Esophagus squamous epithelium (tissue), 4 donors: ENCODE data around the gene CDK10.

ENCODE experiments used
- POLR2A ChIP-seq, 4 donors: fragments of 450-650 bp; IDR thresholded peaks; one replicate each; pipeline ENCODE4 v1.6.1; 2017; ENCODE audit warnings: antibody characterized with exemption in 4 of 4, mild to moderate bottlenecking in 4 of 4, moderate library complexity in 3 of 4
- TF ChIP-seq, protein P1 (sequence below), 6 experiments: fragments of 450-650 bp in 4 of 6; fragments of 200-600 bp in 2 of 6; sonication (generic) in 2 of 6; IDR thresholded peaks; one replicate each; pipeline ENCODE4 v1.5.1; 2016 to 2019; ENCODE audit warnings: antibody characterized with exemption in 6 of 6, mild to moderate bottlenecking in 4 of 6, moderate library complexity in 4 of 6

DNA sequence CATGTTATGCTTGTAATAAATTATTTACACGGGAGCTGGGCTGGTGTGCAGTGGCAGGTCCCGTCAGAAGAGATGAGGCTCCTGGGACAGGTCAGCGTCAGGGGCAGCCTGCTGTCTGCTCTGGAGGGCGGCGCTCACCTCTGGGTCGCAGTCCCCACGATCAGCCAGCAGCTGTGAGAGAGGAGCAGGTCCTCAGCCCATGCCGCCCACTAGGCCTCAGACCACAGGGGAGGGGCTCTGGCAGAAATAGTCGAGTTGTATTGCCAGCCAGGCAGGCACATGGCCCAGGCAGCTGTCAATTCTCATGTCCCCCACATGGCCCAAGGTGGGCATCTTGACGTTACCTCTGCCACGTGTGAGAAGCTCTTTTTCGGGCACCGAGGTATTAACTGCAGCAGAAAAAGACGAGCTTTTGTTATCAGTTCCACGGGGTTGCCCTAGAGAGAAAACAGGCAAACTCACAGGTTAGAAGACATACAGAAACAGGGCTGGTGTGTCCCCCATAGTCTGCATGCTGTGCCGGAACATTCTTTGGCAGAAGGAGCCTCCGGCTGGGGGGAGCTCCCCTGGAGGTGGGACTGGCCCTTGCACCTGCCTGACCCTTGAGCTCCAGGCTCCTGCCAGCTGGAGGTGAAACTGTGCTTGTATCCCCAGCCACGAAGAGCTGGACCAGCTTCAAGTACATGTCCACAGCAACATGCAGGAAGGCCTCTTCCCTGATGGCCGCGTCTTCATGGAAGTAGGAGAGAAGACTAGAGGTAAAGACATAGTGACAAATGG lies 52.2 kb downstream of the CDK10 start:
- TF ChIP-seq, protein P1, sequence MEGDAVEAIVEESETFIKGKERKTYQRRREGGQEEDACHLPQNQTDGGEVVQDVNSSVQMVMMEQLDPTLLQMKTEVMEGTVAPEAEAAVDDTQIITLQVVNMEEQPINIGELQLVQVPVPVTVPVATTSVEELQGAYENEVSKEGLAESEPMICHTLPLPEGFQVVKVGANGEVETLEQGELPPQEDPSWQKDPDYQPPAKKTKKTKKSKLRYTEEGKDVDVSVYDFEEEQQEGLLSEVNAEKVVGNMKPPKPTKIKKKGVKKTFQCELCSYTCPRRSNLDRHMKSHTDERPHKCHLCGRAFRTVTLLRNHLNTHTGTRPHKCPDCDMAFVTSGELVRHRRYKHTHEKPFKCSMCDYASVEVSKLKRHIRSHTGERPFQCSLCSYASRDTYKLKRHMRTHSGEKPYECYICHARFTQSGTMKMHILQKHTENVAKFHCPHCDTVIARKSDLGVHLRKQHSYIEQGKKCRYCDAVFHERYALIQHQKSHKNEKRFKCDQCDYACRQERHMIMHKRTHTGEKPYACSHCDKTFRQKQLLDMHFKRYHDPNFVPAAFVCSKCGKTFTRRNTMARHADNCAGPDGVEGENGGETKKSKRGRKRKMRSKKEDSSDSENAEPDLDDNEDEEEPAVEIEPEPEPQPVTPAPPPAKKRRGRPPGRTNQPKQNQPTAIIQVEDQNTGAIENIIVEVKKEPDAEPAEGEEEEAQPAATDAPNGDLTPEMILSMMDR (IDR thresholded peaks at IDR 0.05): no peak
- TF ChIP-seq POLR2A (IDR thresholded peaks at IDR 0.05): no peak
